MCF 10A (cell line): ENCODE measurements around the gene TGFBR3. TPM values are rescaled to one million over a fixed set of nuclear protein-coding genes. Genes with fewer than 3 reads are reported as not detected.

Experiments
- BruUV-seq: library from RNA; stranded (reverse); fragments of 400-500 nt; replicated peaks from 2 replicates; lab custom pipeline; 2021; lab: Mats Ljungman, UMichigan
- CTCF ChIA-PET: fragments of 300-600 bp; sonication (Branson Sonifier 250); formaldehyde crosslinking; extraction: SDS; loops from one replicate; lab custom pipeline; 2021; ENCODE audit warnings: antibody characterized with exemption, inconsistent platforms; lab: Yijun Ruan, JAX
- POLR2A ChIA-PET: fragments of 300-600, 350-650 bp; sonication (Branson Sonifier 250); formaldehyde crosslinking; extraction: SDS; loops from one replicate; lab custom pipeline; 2020; ENCODE audit warnings: antibody characterized with exemption, inconsistent platforms; lab: Yijun Ruan, JAX
- DNase-seq: peaks from one replicate; pipeline ENCODE4 v3.0.0-alpha.2; 2018; ENCODE audit not compliant: unreplicated experiment
- H3K27ac Mint-ChIP-seq: one replicate; pipeline ENCODE4 v1.8.0; 2022; ENCODE audit warnings: mild to moderate bottlenecking, low read depth, mixed read lengths; ENCODE audit not compliant: unreplicated experiment
- H3K27me3 Mint-ChIP-seq: one replicate; pipeline ENCODE4 v1.8.0; 2022; ENCODE audit warnings: mixed read lengths; ENCODE audit not compliant: insufficient read depth, unreplicated experiment
- H3K36me3 Mint-ChIP-seq: one replicate; pipeline ENCODE4 v1.8.0; 2022; ENCODE audit warnings: mild to moderate bottlenecking, moderate library complexity, mixed read lengths; ENCODE audit not compliant: insufficient read depth, unreplicated experiment
- H3K4me1 Mint-ChIP-seq: one replicate; pipeline ENCODE4 v1.8.0; 2022; ENCODE audit warnings: mixed read lengths; ENCODE audit not compliant: insufficient read depth, unreplicated experiment
- H3K4me3 Mint-ChIP-seq: one replicate; pipeline ENCODE4 v1.8.0; 2022; ENCODE audit warnings: mild to moderate bottlenecking, moderate library complexity, mixed read lengths; ENCODE audit not compliant: unreplicated experiment
- H3K9me3 Mint-ChIP-seq: one replicate; pipeline ENCODE4 v1.8.0; 2022; ENCODE audit warnings: mixed read lengths; ENCODE audit not compliant: unreplicated experiment
- CTCF ChIP-seq: fragments of 200-600 bp; IDR thresholded peaks from one replicate; pipeline ENCODE4 v1.8.0; 2022; ENCODE audit warnings: antibody characterized with exemption, mild to moderate bottlenecking; ENCODE audit not compliant: unreplicated experiment
- intact Hi-C: fragments of 100-400 bp; cut with micrococcal nuclease; formaldehyde crosslinking; loops from 2 replicates; pipeline ENCODE4 v1.14.1; 2022
- total RNA-seq: library from RNA; stranded (reverse); gene quantifications from 2 replicates; pipeline ENCODE4 v1.2.3, GENCODE V29; 2022

TGFBR3 gene
- total RNA-seq, 1 experiment from 2014 or later: 12.0 TPM

GRCh38 chr1:91814448-91814847 lies 71.5 kb downstream of the TGFBR3 start:
- peak overlapping the region; percentile 37 for H3K27ac Mint-ChIP-seq
- no peaks in the 10 kb centered on the region for H3K27me3 Mint-ChIP-seq
- CTCF ChIA-PET: interaction anchor here (0.7 to 1.1 kb wide), 4 partner anchors 9 to 120 kb away, joined by 3 to 4 read pairs (median 4); no protein-coding TSS in a partner anchor
- POLR2A ChIA-PET: interaction anchor here (0.7 kb wide), 1 partner anchor 15 kb away, joined by 3 read pairs; no protein-coding TSS in a partner anchor
- peaks cover 5% of the 10 kb centered on the region for H3K36me3 Mint-ChIP-seq
- H3K9me3 Mint-ChIP-seq: no peaks in the 10 kb centered on the region
- no TSS peak for BruUV-seq
- no peak for TF ChIP-seq CTCF
- intact Hi-C loops: no loop called here
- H3K4me1 Mint-ChIP-seq: peaks cover 42% of the 10 kb centered on the region
- no peak overlapping the region for H3K4me3 Mint-ChIP-seq
- DNase-seq: no peak

- BruUV-seq: no TSS peak
- ChIA-PET POLR2A (interaction anchor here (0.7 kb wide), 1 partner anchor 15 kb away, joined by 3 read pairs; no protein-coding TSS in a partner anchor), CTCF (interaction anchor here (0.7 to 1.1 kb wide), 4 partner anchors 8 to 120 kb away, joined by 3 to 4 read pairs (median 4); no protein-coding TSS in a partner anchor)
- no peaks in the 10 kb centered on the region for H3K9me3 Mint-ChIP-seq
- no peak for TF ChIP-seq CTCF
- peaks cover 48% of the 10 kb centered on the region for H3K4me1 Mint-ChIP-seq
- H3K4me3 Mint-ChIP-seq: no peak overlapping the region
- no peak for DNase-seq
- H3K36me3 Mint-ChIP-seq: peaks cover 5% of the 10 kb centered on the region
- H3K27ac Mint-ChIP-seq: no peak overlapping the region
- H3K27me3 Mint-ChIP-seq: no peaks in the 10 kb centered on the region
- intact Hi-C loops: no loop called here
Measured at GRCh38 chr1:91813813-91814212, 72.1 kb downstream of the TGFBR3 start.

- ChIA-PET POLR2A (interaction anchor here (0.6 to 1.1 kb wide), 4 partner anchors 73 to 489 kb away, joined by 3 to 4 read pairs (median 3); no protein-coding TSS in a partner anchor), CTCF (interaction anchor here (0.7 to 1.3 kb wide), 4 partner anchors 9 to 281 kb away, joined by 3 to 5 read pairs (median 4); no protein-coding TSS in a partner anchor)
- H3K27me3 Mint-ChIP-seq: no peaks in the 10 kb centered on the region
- DNase-seq: no peak
- intact Hi-C loops: no loop called here
- peaks cover 39% of the 10 kb centered on the region for H3K4me1 Mint-ChIP-seq
- H3K4me3 Mint-ChIP-seq: no peak overlapping the region
- H3K36me3 Mint-ChIP-seq: peaks cover 11% of the 10 kb centered on the region
- no peaks in the 10 kb centered on the region for H3K9me3 Mint-ChIP-seq
- no TSS peak for BruUV-seq
- no peak overlapping the region for H3K27ac Mint-ChIP-seq
- no peak for TF ChIP-seq CTCF
Measured at GRCh38 chr1:91811363-91812025, 74.5 kb downstream of the TGFBR3 start.

- peaks cover 50% of the 10 kb centered on the region for H3K4me1 Mint-ChIP-seq
- CTCF ChIA-PET: no interaction called here
- intact Hi-C loops: no loop called here
Measured at GRCh38 chr1:91809317-91809716, 76.6 kb downstream of the TGFBR3 start.

More at GRCh38 chr1:91809317-91809716, 76.6 kb downstream of the TGFBR3 start:
- no TSS peak for BruUV-seq
- H3K9me3 Mint-ChIP-seq: no peaks in the 10 kb centered on the region
- POLR2A ChIA-PET: interaction anchor here (0.7 to 1.3 kb wide), 3 partner anchors 9 to 72 kb away, joined by 3 to 5 read pairs (median 5); no protein-coding TSS in a partner anchor
- no peak overlapping the region for H3K27ac Mint-ChIP-seq
- H3K27me3 Mint-ChIP-seq: no peaks in the 10 kb centered on the region
- no peak for TF ChIP-seq CTCF
- H3K4me3 Mint-ChIP-seq: no peak overlapping the region
- H3K36me3 Mint-ChIP-seq: peaks cover 17% of the 10 kb centered on the region
- no peak for DNase-seq
